ENCODE results near the gene VWA5B2.
A peak's percentile ranks its signal among the peaks of the same experiment; 100 is the strongest.

Gene VWA5B2

GRCh38 chr3:184282941-184283340 is 53.6 kb downstream of the VWA5B2 start:
- DNase-seq, result no peak

- DNase-seq, result no peak
These were observed 54.3 kb downstream of the VWA5B2 start for GRCh38 chr3:184283681-184284080.

GRCh38 chr3:184284696-184285095 is 55.3 kb downstream of the VWA5B2 start:
- DNase-seq, result no peak

- peak; percentile 55 to 63 for DNase-seq
These were observed 60.1 kb downstream of the VWA5B2 start for GRCh38 chr3:184289426-184289938.

- DNase-seq, result no peak
These were observed 60.9 kb downstream of the VWA5B2 start for GRCh38 chr3:184290331-184290730.

- DNase-seq, result no peak
These were observed 61.8 kb downstream of the VWA5B2 start for GRCh38 chr3:184291044-184291737.
